A549 treated with CORT108297 at 1 μM for 4 hours (cell line): ENCODE results near the gene MYO19. TPM values are rescaled to one million over a fixed set of nuclear protein-coding genes. Genes with fewer than 3 reads are reported as not detected.

Experiments
- total RNA-seq: library from RNA; stranded (reverse); fragments of 200-300 nt; extraction: Qiagen RNA extraction; gene quantifications from 5 replicates; pipeline ENCODE4 v1.2.3, GENCODE V29; 2022

MYO19 gene, protein sequence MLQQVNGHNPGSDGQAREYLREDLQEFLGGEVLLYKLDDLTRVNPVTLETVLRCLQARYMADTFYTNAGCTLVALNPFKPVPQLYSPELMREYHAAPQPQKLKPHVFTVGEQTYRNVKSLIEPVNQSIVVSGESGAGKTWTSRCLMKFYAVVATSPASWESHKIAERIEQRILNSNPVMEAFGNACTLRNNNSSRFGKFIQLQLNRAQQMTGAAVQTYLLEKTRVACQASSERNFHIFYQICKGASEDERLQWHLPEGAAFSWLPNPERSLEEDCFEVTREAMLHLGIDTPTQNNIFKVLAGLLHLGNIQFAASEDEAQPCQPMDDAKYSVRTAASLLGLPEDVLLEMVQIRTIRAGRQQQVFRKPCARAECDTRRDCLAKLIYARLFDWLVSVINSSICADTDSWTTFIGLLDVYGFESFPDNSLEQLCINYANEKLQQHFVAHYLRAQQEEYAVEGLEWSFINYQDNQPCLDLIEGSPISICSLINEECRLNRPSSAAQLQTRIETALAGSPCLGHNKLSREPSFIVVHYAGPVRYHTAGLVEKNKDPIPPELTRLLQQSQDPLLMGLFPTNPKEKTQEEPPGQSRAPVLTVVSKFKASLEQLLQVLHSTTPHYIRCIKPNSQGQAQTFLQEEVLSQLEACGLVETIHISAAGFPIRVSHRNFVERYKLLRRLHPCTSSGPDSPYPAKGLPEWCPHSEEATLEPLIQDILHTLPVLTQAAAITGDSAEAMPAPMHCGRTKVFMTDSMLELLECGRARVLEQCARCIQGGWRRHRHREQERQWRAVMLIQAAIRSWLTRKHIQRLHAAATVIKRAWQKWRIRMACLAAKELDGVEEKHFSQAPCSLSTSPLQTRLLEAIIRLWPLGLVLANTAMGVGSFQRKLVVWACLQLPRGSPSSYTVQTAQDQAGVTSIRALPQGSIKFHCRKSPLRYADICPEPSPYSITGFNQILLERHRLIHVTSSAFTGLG
- total RNA-seq: 52.3 to 68.3 TPM (median 60.5 TPM) in 5 replicates

DNA sequence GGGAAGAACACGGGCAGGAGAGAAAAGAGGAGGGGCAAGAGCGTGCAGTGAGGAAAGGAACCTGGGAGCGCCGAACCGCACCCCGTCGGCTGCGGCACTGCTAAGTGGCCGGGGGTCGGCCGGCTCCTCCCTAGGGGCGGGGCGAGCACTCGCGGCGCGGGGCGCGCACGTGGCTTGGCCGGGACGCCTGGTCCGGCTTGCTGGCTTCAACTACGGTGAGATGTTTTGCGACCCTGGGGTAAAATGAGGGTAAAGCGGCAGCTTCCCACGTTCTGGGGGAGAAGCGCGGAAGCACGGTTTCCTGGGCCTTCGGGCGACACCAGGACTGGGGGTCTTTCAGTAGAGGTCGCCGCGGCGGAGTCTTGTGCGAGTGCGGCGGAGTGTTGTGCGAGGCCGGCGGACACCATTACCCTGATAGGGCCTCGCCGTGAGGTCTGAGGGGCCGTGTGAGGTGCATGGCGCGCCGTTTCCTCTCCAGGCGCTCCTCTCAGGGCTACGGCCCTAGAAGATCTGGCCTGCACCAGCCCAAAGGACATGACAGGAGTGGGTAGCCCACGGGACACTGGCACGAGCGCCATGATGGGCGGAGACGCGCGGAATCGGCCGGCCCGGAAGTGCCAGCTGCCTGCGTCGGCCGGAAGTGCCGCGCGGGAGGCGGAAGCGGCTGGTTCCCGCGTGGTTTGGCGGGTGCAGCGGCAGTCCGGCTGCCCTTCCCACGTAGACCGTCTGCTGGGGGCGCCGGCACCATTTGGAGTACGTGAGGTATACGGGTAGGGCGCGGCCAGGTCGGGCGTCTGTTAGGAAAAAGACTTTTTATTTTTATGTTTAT is at the start of gene MYO19, which contains the start of gene PIGW:
TSS of gene MYO19 (minus strand) at position 29 of the 829 bp plus-strand sequence. CDS start 2,330 bp downstream, outside the sequence.
TSS of gene PIGW (plus strand) at position 148 of the 829 bp plus-strand sequence. CDS start 2,115 bp downstream, outside the sequence.

DNA sequence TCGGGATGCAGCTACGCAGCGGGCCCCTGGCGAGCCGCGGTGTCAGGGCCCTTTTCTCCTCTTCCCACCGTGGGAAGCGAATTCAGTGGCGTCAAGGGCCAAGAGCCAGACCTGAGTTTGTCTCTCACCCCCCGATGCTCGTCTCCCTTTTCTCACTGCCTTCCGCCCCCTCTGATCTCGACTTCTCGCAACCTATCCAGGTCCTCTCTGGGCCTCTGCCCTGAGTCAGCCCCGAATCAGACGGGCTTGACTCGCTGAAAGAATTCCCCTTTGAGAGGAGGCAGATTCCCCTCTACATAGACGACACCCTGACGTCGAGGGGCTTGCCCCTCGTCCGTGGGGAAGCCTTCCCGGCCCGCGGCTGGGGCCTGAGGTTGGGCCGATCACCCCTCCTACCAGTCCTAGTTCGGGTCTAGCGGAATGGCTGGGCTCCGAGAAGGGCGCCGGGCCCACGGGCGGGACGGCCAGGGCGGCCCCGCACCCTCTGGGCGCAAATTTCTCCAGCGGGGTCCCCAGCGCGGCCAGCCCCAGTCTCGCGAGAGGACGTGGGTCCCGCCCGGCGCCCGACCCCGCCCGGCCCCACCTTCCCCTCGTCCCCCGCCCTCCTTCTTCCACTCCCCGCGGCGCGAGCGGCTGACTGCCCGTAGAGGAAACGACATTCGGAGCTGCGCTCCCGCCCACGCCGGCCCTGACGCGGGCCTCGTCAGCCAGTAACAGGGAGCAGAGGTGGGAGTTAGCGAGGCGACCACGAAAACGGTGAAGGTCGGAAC is 9.8 kb upstream of the MYO19 start, which contains the start of gene GGNBP2:
TSS of gene GGNBP2 (plus strand) at position 613 of the 770 bp plus-strand sequence. CDS start 806 bp downstream, outside the sequence.

DNA sequence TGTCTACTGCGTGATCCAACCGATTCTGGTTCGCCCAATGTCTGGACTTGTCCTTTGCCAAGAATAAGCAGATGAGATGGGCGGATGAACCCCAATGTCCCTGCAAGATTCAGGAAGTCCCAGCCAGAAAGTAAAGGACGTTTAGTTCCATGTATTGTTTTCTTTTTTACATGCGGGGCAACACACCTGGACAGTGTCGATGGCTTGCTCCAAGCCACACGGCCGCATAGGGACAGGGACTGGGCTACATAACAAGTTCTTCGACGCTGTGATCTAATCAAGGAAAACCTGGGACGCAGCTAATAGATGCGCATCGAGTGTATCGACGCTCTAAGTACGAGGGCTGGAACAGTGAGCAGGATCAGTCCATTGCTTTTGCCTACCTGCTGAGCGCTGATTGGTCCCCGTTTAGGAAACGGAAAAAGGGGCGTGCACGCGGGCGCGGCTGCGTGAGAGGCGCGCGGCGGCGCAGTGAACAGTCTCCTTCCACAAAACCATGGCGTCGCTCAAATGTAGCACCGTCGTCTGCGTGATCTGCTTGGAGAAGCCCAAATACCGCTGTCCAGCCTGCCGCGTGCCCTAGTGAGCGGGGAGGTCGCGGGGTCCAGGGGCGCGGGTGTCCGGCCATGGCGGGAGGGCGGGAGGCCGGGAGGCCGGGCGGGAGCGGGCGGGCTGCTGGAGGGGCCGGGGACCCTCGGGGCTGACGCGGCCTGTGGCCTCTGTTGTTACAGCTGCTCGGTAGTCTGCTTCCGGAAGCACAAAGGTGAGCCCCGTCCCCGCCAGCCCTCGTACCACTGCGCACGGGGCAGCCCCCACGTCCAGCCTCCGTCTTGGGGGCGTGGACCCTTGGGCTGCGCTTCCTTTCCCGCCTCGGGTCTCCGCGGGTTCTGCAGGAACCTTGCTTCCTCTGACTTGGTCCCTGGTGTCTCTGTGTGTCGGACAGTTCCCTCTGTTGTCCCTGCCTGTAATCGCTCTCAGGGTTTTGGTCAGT is 48.2 kb downstream of the MYO19 start, which contains the start of gene ZNHIT3:
TSS of gene ZNHIT3 (plus strand) at position 478 of the 991 bp plus-strand sequence. CDS start at position 497, 19 bp downstream.

Other genes starting within 250 kb of the MYO19 start
- gene TBC1D3G, start 211.0 kb downstream of the MYO19 start, total RNA-seq: not detected in 5 replicates
- gene TBC1D3H, start 146.4 kb downstream of the MYO19 start, total RNA-seq: not detected in 5 replicates
- gene ZNHIT3, start 48.2 kb downstream of the MYO19 start, total RNA-seq: 81.1 to 88.2 TPM (median 82.9 TPM) in 5 replicates
- 22.8 to 30.4 TPM (median 25.1 TPM) in 5 replicates for gene PIGW, start 119 bp upstream of the MYO19 start, total RNA-seq
- 54.4 to 68.7 TPM (median 62.3 TPM) in 5 replicates for gene GGNBP2, start 10.1 kb upstream of the MYO19 start, total RNA-seq
- gene DHRS11, start 57.0 kb upstream of the MYO19 start, total RNA-seq: 5.4 to 10.6 TPM (median 8.8 TPM) in 5 replicates
- gene MRM1, start 66.7 kb upstream of the MYO19 start, total RNA-seq: 14.1 to 20.5 TPM (median 19.6 TPM) in 5 replicates